HUES6 (cell line): Measurements from ENCODE around the gene INMT.

Source experiments
- H3K27ac ChIP-seq: 2 replicates; pipeline ENCODE4 v1.7.0; 2013; ENCODE audit warnings: low read depth, mild to moderate bottlenecking, low read length, inconsistent platforms
- H3K27me3 ChIP-seq: 2 replicates; pipeline ENCODE4 v1.6.1; 2013; ENCODE audit warnings: low read length; ENCODE audit not compliant: control insufficient read depth, insufficient read depth
- H3K36me3 ChIP-seq: 2 replicates; pipeline ENCODE4 v1.6.1; 2013; ENCODE audit warnings: low read length; ENCODE audit not compliant: control insufficient read depth, insufficient read depth
- H3K4me1 ChIP-seq: 2 replicates; pipeline ENCODE4 v1.6.1; 2013; ENCODE audit warnings: low read length; ENCODE audit not compliant: control insufficient read depth, insufficient read depth
- H3K4me3 ChIP-seq: 2 replicates; pipeline ENCODE4 v1.5.1; 2013; ENCODE audit warnings: low read depth, low read length
- H3K9ac ChIP-seq: one replicate; pipeline ENCODE4 v1.6.1; 2013; ENCODE audit warnings: mild to moderate bottlenecking, low read length
- H3K9me3 ChIP-seq: 2 replicates; pipeline ENCODE4 v1.6.1; 2013; ENCODE audit warnings: low read depth, low read length; ENCODE audit not compliant: control insufficient read depth, insufficient read depth

INMT gene

DNA sequence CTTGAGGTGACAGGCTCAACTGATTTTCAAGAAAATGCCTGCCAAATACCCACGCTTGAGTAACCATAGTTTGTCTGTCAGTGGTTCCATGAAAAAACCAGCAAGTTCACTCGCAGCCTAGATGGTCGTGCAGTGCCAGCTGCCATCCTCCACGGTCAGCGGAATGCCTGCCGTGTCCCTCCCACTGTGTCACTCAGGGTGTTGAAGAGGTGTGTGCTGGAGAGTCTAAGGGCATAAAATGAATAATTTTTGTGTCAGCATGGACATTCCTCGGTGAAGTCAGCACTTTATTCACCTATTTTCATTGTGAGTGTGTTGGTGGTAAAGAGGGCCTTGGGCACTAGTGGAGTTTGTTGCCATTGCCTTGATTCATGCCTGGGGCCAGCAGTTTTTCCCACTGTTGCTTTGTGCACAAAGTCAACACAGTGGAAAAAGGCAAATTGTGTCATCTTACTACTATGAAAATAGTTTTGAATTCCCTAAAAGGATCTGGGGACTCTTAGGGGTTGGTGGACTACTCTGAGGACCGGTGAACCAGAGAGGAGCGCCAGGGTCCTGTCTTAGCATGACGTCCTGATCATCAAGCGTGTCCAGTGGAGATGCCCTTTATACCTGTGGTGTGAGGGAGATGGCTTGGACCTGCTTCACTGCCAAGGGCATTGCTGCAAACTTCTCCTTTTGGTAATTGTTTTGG lies 36.9 kb downstream of the INMT start:
- Histone ChIP-seq H3K9me3 (no peaks in the 10 kb centered on the region), H3K36me3 (no peaks in the 10 kb centered on the region; the same call in 1 of the 2 replicates), H3K27me3 (no peaks in the 10 kb centered on the region), H3K4me3 (no peak overlapping the region), H3K4me1 (no peaks in the 10 kb centered on the region), H3K9ac (no peak overlapping the region), H3K27ac (no peak overlapping the region)

DNA sequence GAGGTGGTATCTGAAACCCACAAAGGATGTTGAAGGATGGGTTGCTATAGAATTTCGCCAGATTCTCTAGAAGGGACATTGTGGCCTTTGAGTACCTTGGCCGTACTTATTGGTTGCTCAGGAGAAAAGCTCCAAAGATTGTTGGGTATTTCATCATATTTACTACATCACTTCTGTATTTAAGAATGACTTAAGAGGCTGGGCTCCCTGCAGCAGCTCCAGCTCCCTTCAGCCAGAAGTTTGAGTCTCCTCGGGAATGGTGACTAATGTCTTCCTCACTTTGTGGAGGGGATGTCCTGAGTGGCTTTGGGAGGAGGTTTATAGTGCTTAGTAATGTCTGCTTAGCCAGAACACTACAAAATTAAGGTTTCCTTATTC lies 37.4 kb downstream of the INMT start:
- H3K9ac ChIP-seq, result no peak overlapping the region
- H3K27me3 ChIP-seq, result no peaks in the 10 kb centered on the region
- no peaks in the 10 kb centered on the region; the same call in 1 of the 2 replicates for H3K36me3 ChIP-seq
- no peaks in the 10 kb centered on the region for H3K9me3 ChIP-seq
- no peak overlapping the region for H3K27ac ChIP-seq
- H3K4me3 ChIP-seq, result no peak overlapping the region
- H3K4me1 ChIP-seq, result no peaks in the 10 kb centered on the region

DNA sequence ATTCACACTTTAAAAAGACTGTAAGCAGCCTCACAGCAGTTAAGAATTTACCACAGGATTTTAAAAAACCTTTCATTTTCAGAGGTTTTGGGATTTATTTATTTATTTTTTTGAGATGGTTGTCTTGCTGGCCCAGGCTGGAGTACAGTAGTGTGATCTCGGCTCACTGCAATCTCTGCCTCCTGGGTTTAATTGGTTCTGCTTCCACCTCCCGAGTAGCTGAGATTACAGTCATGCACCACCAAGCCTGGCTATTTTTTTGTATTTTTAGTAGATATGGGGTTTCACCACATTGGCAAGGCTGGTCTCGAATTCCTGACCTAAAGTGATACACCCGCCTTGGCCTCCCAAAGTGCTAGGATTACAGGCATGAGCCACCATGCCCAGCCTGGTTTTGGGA lies 38.4 kb downstream of the INMT start:
- Histone ChIP-seq H3K9ac (no peak overlapping the region), H3K27me3 (no peaks in the 10 kb centered on the region), H3K27ac (no peak overlapping the region), H3K4me3 (no peak overlapping the region), H3K9me3 (no peaks in the 10 kb centered on the region), H3K4me1 (no peaks in the 10 kb centered on the region), H3K36me3 (no peaks in the 10 kb centered on the region; the same call in 1 of the 2 replicates)

DNA sequence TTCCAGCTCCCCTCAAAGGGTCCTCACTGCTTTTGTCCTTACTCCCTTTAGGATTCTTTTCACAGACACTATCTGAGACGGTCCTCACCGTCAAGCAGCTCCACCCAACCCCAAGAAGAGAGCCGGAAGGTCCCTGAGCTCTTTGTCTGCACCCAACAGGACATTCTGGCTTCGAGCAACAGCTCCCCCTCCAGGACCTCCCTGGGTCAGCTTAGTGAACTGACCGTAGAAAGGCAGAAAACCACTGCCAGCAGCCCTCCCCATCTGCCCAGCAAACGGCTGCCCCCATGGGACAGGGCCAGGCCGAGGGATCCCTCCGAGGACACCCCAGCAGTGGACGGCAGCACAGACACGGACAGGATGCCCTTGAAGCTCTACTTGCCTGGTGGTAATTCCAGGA lies 39.2 kb downstream of the INMT start:
- H3K9ac ChIP-seq, result no peak overlapping the region
- H3K36me3 ChIP-seq, result no peaks in the 10 kb centered on the region; the same call in 1 of the 2 replicates
- H3K4me3 ChIP-seq, result no peak overlapping the region
- H3K9me3 ChIP-seq, result no peaks in the 10 kb centered on the region
- 0 out of 2 replicates have a peak, but pooled peaks cover 3% of the 10 kb centered on the region for H3K4me1 ChIP-seq
- no peaks in the 10 kb centered on the region for H3K27me3 ChIP-seq
- no peak overlapping the region for H3K27ac ChIP-seq

DNA sequence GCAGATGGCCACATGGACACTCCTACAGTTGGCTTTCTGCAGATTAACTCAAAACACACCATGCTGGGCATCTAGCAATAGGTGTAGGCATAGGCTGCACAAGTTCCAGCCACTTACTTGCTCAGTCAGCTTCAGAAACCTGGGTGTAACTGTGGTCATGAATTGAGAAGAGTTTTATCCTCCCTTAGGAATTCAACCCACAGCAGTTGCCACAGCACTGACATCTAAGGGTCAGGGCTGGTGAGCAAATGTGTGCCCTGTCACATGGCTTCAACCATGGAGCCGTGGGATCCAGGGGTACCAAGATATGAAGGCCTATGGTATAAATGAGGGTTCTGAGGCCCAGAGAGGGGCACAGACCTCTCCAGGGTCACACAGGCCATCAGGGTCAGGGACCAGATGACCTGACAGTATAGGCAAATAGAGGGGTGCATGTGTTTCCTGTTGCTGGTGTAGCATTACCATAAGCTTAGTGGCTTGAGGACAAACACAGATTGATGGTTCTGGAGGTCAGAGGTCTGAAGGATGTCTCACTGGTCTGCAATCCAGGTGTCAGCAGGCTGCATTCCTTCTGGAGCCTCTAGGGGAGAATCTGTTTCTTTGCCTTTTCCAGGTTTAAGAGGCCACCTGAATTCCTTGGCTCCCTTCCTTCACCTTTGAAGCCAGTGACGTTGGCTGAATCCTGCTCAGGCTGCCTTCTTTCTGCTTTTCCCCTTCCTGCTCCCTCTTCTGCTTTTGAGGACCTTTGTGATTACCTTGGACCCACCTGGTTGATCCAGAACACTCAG lies 43.4 kb downstream of the INMT start:
- no peaks in the 10 kb centered on the region for H3K36me3 ChIP-seq
- H3K4me1 ChIP-seq, result 0 out of 2 replicates have a peak, but pooled peaks cover 3% of the 10 kb centered on the region
- H3K4me3 ChIP-seq, result no peak overlapping the region
- no peak overlapping the region for H3K9ac ChIP-seq
- no peaks in the 10 kb centered on the region for H3K27me3 ChIP-seq
- H3K9me3 ChIP-seq, result no peaks in the 10 kb centered on the region
- H3K27ac ChIP-seq, result no peak overlapping the region

DNA sequence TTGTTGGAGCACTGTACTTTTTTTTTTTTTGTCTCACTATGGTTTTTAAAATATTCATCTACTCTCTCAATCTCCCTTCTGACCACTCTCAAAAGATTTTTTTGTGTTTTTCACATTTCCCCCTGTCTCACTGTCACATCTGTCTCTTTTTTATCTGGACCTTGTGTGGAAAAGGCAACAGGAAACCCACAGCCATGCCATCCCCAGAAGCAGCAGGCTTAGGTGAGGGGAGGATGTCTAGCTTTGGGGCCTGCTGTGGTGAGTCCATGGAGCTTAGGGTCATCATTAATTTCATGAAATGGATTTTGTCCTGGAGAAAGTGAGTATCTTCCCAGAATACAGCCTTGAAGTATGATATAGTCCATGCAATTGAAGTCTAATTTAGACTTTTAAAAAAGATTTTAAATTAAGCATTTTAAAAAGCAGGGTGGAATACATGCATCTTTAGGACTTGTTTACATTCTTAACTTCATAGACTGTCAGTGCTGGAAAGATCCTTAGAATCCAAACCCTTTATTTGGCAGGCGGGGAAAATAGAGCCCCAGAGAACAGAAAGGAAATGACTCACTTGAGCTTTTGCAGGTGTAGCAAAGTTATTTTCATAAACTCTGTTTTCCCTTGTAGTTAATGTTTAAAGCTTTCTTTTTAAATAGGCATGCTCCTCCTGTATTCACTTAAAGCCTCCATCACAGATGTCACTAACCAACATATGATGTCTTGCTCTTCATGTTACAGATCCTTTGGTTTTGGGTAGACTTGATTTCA lies 44.4 kb downstream of the INMT start:
- no peaks in the 10 kb centered on the region for H3K9me3 ChIP-seq
- H3K27ac ChIP-seq, result no peak overlapping the region
- H3K4me3 ChIP-seq, result no peak overlapping the region
- H3K36me3 ChIP-seq, result no peaks in the 10 kb centered on the region
- H3K27me3 ChIP-seq, result no peaks in the 10 kb centered on the region
- 0 out of 2 replicates have a peak, but pooled peaks cover 3% of the 10 kb centered on the region for H3K4me1 ChIP-seq
- H3K9ac ChIP-seq, result no peak overlapping the region

DNA sequence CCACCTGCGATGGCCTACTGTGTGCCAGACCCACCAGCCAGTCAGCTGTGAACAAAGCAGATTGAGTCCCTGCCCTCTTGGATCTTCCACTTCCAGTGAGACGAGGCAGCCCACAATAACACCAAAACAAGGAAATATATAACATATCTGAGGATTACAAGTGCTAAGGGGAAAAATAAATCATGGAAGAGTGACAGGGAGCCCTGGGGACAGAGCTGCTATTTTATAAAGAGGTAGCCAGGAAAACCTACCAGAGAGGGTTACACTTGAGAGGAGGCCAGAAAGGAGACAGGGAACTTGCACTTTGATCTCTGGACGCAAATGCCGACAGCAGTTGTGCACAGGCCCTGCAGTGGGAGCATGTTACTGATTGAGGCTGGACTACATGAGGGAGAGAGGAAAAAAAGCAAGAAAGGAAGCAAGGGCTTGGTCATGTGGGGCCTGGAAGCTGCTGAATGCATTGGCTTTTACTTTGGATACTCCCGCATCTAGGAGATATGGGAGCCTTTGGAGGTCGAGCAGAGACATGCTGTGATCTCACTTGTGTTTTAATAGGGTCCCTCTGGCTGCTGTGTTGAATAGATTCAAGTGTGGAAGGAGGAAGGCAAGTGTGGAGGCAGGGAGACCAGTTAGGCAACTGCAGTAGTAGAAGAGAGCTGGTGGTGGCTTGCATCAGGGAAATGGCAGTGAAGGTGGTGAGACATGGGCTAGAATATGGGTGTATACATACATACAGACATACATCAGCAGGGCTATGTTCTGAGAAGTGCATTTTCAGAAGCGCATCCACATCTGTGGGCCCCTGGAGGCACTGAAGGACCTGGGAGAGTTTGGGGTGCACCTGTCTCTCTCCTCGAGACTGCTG lies 45.5 kb downstream of the INMT start:
- H3K4me1 ChIP-seq, result 0 out of 2 replicates have a peak, but pooled peaks cover 3% of the 10 kb centered on the region
- no peak overlapping the region for H3K4me3 ChIP-seq
- H3K9ac ChIP-seq, result no peak overlapping the region
- H3K27ac ChIP-seq, result no peak overlapping the region
- H3K27me3 ChIP-seq, result no peaks in the 10 kb centered on the region
- no peaks in the 10 kb centered on the region for H3K36me3 ChIP-seq
- no peaks in the 10 kb centered on the region for H3K9me3 ChIP-seq

DNA sequence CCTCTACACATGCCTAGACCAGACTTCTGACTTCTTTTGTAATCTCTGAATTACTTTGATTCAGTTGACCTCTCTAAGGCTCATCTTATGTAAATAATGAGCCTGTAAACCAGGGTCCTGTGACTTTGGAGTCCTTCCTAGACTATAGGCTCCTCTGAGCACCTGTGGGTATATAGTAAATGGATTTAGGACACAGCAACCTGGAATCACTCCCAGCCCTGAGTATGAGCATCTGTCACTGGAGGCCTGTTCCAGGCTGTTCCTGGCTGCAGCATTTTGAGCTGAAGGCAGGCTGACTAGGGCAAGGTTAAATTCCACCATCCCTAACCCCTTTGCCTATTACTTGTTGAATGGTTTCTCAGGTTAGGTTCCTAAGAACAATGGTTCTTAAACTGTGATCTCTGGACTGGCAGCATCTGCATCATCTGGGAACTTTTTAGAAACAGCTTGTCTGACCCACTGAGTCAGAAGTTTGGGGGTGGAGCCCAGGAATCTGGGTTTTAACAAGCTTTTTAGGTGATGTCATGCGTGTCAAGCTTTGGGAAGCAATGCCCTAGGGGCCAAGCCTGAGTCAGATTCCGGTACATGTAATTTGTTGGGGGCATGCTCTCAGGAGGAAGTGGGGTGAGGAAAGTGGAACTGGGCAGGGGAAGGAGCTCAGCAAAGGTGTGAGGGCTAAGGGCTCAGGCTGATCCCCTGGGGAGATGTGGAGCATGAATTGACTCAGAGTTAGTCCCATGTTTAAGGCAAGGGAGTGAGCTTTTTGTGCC lies 47.5 kb downstream of the INMT start:
- Histone ChIP-seq H3K27ac (no peak overlapping the region), H3K9ac (no peak overlapping the region), H3K9me3 (no peaks in the 10 kb centered on the region), H3K4me1 (0 out of 2 replicates have a peak, but pooled peaks cover 3% of the 10 kb centered on the region), H3K27me3 (no peaks in the 10 kb centered on the region), H3K36me3 (no peaks in the 10 kb centered on the region), H3K4me3 (no peak overlapping the region)

DNA sequence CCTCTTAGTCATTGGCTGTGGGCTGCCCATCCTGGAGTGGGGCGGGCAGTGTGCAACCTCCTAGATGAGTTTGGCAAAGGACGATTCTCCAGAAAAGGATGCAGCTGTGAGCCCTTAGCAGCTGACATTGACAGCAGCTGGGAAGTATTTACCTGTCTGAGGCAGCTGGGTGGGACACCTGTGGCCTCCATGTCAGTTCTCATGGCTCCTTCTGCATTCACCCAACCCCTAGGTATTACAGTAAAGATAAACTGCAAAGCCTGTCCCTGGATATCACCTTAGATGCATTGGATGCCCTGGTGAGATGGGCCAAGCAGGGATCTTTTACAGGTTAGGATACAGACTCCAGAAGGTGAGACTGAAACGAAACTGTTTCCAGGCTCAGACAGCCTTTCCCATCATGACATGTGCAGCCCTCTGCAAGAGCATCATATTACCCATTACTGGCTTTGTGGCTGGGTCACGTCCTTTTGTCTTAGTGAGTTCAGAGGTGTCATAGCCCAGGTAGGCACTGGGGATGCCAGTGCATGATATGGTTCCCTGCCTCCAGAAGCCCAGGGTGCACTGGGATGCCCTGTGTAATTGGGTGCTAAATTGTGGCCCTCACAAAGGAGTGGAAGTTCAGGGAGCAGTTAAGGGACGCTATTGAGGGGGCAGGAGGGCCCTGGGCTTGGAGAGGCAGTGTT lies 48.2 kb downstream of the INMT start:
- no peaks in the 10 kb centered on the region for H3K36me3 ChIP-seq
- no peak overlapping the region for H3K4me3 ChIP-seq
- no peak overlapping the region for H3K9ac ChIP-seq
- 0 out of 2 replicates have a peak, but pooled peaks cover 3% of the 10 kb centered on the region for H3K4me1 ChIP-seq
- H3K27ac ChIP-seq, result no peak overlapping the region
- no peaks in the 10 kb centered on the region for H3K9me3 ChIP-seq
- no peaks in the 10 kb centered on the region for H3K27me3 ChIP-seq
